Endodermal cell (in vitro differentiated cells): ENCODE results near the gene SNRNP40. TPM values are rescaled to one million over a fixed set of nuclear protein-coding genes. Genes with fewer than 3 reads are reported as not detected.
A peak's percentile ranks its signal among the peaks of the same experiment; 100 is the strongest.

Source experiments
- DNase-seq: peaks from one replicate; pipeline ENCODE4 v3.0.0-alpha.2; 2017
- H3K27ac ChIP-seq: 2 replicates; pipeline ENCODE4 v1.5.1; 2013; ENCODE audit warnings: mild to moderate bottlenecking, low read depth, low read length, moderate library complexity
- H3K27me3 ChIP-seq: 2 replicates; pipeline ENCODE4 v1.6.1; 2013; ENCODE audit warnings: mild to moderate bottlenecking, low read length, moderate library complexity; ENCODE audit not compliant: insufficient read depth, control insufficient read depth, poor library complexity, severe bottlenecking
- H3K36me3 ChIP-seq: 2 replicates; pipeline ENCODE4 v1.7.0; 2013; ENCODE audit warnings: mild to moderate bottlenecking, low read length, moderate library complexity; ENCODE audit not compliant: control insufficient read depth, insufficient read depth
- H3K4me1 ChIP-seq: one replicate; pipeline ENCODE4 v1.7.0; 2013; ENCODE audit warnings: low read length; ENCODE audit not compliant: control insufficient read depth, insufficient read depth
- H3K4me3 ChIP-seq: 2 replicates; pipeline ENCODE4 v1.5.1; 2013; ENCODE audit warnings: mild to moderate bottlenecking, low read length, moderate library complexity
- H3K9ac ChIP-seq: 2 replicates; pipeline ENCODE4 v1.6.1; 2013; ENCODE audit warnings: mild to moderate bottlenecking, low read length, moderate library complexity; ENCODE audit not compliant: poor library complexity, severe bottlenecking; ENCODE audit errors: extremely low read depth
- H3K9me3 ChIP-seq: 2 replicates; pipeline ENCODE4 v1.6.1; 2013; ENCODE audit warnings: mild to moderate bottlenecking, low read length, moderate library complexity; ENCODE audit not compliant: control insufficient read depth
- H3K27ac Mint-ChIP-seq: 2 replicates; pipeline ENCODE4 v1.8.0; 2020; ENCODE audit warnings: mixed read lengths
- H3K27me3 Mint-ChIP-seq: 2 replicates; pipeline ENCODE4 v1.8.0; 2021; ENCODE audit warnings: mild to moderate bottlenecking, mixed read lengths; ENCODE audit not compliant: insufficient read depth
- H3K36me3 Mint-ChIP-seq: 2 replicates; pipeline ENCODE4 v1.8.0; 2020; ENCODE audit warnings: low read depth, mixed read lengths
- H3K4me1 Mint-ChIP-seq: 2 replicates; pipeline ENCODE4 v1.8.0; 2020; ENCODE audit warnings: mixed read lengths
- H3K4me3 Mint-ChIP-seq: 2 replicates; pipeline ENCODE4 v1.8.0; 2020; ENCODE audit warnings: mild to moderate bottlenecking, moderate library complexity, mixed read lengths
- H3K9me3 Mint-ChIP-seq: 2 replicates; pipeline ENCODE4 v1.8.0; 2020; ENCODE audit warnings: mild to moderate bottlenecking, mixed read lengths
- CTCF ChIP-seq: fragments of 200-600 bp; sonication (generic); conservative IDR thresholded peaks from 2 replicates; pipeline ENCODE4 v1.5.0; 2021; ENCODE audit warnings: antibody characterized with exemption, mild to moderate bottlenecking
- WGBS, 2 experiments: methylation state at CpG; one replicate each; pipeline versions ENCODE4 v1.1.5 to v1.1.7; 2013; ENCODE audit warnings: missing lambda C conversion rate in 2 of 2, mixed read lengths in 1 of 2; ENCODE audit not compliant: insufficient coverage in 1 of 2, insufficient read length in 1 of 2; 5-methylcytosine and 5-hydroxymethylcytosine counted together
- total RNA-seq, 2 donors: library from RNA; stranded (reverse); fragmentation: NEBNext Ultra II Directional in 1 of 2; extraction: Animal tissue kit (Norgen Biotek cat#: 25700) in 1 of 2; gene quantifications; 2 replicates in 1 of 2; 3 replicates in 1 of 2; pipeline ENCODE4 v1.2.1, GENCODE V29; 2021

The SNRNP40 gene
- total RNA-seq, 2 donors from 2014 or later: 98.6 to 141 TPM

DNA sequence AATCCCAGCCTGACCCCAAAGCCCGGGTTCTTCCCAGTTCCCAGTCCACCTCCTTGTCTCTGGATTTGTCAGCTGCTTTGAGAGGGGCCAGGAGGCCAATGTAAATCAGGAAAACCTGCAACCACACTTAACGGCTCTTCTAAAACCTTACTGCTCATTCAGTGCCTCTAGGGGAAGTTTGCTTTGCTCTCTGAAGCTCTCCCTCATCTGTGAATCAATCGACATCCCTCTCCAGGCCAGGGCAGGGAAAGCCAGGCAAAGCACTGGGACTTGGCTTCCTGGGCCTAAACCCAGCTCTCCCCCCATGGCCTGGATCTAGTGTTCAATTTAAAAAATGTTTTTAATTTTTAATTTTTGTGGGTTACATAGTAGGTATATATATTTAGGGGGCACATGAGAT is 66.2 kb downstream of the SNRNP40 start:
- 71 to 100% methylated on average over 1 to 3 of the region's 3 CpGs for WGBS, 2 experiments
- Mint-ChIP-seq H3K9me3 (no peaks in the 10 kb centered on the region), H3K4me3 (no peak overlapping the region), H3K4me1 (peaks cover 3% of the 10 kb centered on the region), H3K36me3 (no peaks in the 10 kb centered on the region), H3K27ac (no peak overlapping the region), H3K27me3 (no peaks in the 10 kb centered on the region)
- DNase-seq: no peak
- Histone ChIP-seq H3K9ac (no peak overlapping the region), H3K4me3 (no peak overlapping the region), H3K36me3 (no peaks in the 10 kb centered on the region), H3K9me3 (no peaks in the 10 kb centered on the region), H3K27ac (no peak overlapping the region), H3K4me1 (no peaks in the 10 kb centered on the region), H3K27me3 (no peaks in the 10 kb centered on the region)
- TF ChIP-seq CTCF: peak; percentile 23

GRCh38 chr1:31228986-31229385 is 67.6 kb downstream of the SNRNP40 start:
- TF ChIP-seq CTCF: no peak
- peaks cover under 1% of the 10 kb centered on the region for H3K4me1 Mint-ChIP-seq
- no peak overlapping the region for H3K9ac ChIP-seq
- no peak overlapping the region for H3K27ac Mint-ChIP-seq
- H3K4me1 ChIP-seq: no peaks in the 10 kb centered on the region
- H3K4me3 ChIP-seq: no peak overlapping the region
- H3K9me3 Mint-ChIP-seq: no peaks in the 10 kb centered on the region
- no peak overlapping the region for H3K4me3 Mint-ChIP-seq
- no peak for DNase-seq
- no peaks in the 10 kb centered on the region for H3K36me3 ChIP-seq
- H3K36me3 Mint-ChIP-seq: no peaks in the 10 kb centered on the region
- H3K27ac ChIP-seq: no peak overlapping the region
- no peaks in the 10 kb centered on the region for H3K27me3 Mint-ChIP-seq
- H3K27me3 ChIP-seq: no peaks in the 10 kb centered on the region
- no peaks in the 10 kb centered on the region for H3K9me3 ChIP-seq

- WGBS, 2 experiments: 63 to 91% methylated on average over 3 to 5 of the region's 5 CpGs
- no peaks in the 10 kb centered on the region for H3K9me3 ChIP-seq
- DNase-seq: no peak
- H3K9me3 Mint-ChIP-seq: no peaks in the 10 kb centered on the region
- H3K36me3 Mint-ChIP-seq: no peaks in the 10 kb centered on the region
- no peaks in the 10 kb centered on the region for H3K27me3 Mint-ChIP-seq
- H3K4me3 Mint-ChIP-seq: no peak overlapping the region
- no peak overlapping the region for H3K27ac Mint-ChIP-seq
- no peak for TF ChIP-seq CTCF
- peak overlapping the region; percentile 66 for H3K27ac ChIP-seq
- no peak overlapping the region for H3K4me3 ChIP-seq
- no peak overlapping the region for H3K9ac ChIP-seq
- H3K4me1 Mint-ChIP-seq: no peaks in the 10 kb centered on the region
- no peaks in the 10 kb centered on the region for H3K27me3 ChIP-seq
- H3K36me3 ChIP-seq: no peaks in the 10 kb centered on the region
- H3K4me1 ChIP-seq: no peaks in the 10 kb centered on the region
Measured at GRCh38 chr1:31227891-31228568, 68.6 kb downstream of the SNRNP40 start.
